ENCODE measurements around the gene TUBA3E. TPM values are rescaled to one million over a fixed set of nuclear protein-coding genes. Genes with fewer than 3 reads are reported as not detected.
"Not testable (repeated sequence)": the region's sequence is repeated elsewhere in the genome, so short reads cannot be mapped to it uniquely, and the experiment has no call there.

The TUBA3E gene
- total and polyA plus RNA-seq, 2 experiments from 2014 or later, result not detected

- peaks cover 9% of the 10 kb centered on the region; the same call in 1 of the 2 replicates for H3K36me3 ChIP-seq (ENCODE audit: low read depth)
- no peaks in the 10 kb centered on the region for H3F3A ChIP-seq (ENCODE audit: insufficient read depth)
- 96 to 100% methylated on average over 6 of the region's 6 CpGs for whole genome bisulfite sequencing, 2 experiments (ENCODE audit: low coverage in 1 of 2, low lambda C conversion rate in 2 of 2, missing lambda C conversion rate in 2 of 2)
- no peak overlapping the region for H3K9ac ChIP-seq
- TF ChIP-seq EZH2 (IDR thresholded peaks at IDR 0.05; ENCODE audit: insufficient read depth, poor library complexity, severe bottlenecking) (no peak), EZH2phosphoT487 (IDR thresholded peaks at IDR 0.05; ENCODE audit: insufficient read depth, low read depth) (no peak)
- H3K4me1 ChIP-seq (ENCODE audit: insufficient read depth), result no peaks in the 10 kb centered on the region
- no peak for DNase-seq
- no peaks in the 10 kb centered on the region for H3K9me2 ChIP-seq (ENCODE audit: insufficient read depth)
- H3K27me3 ChIP-seq (replicated peaks; ENCODE audit: insufficient read depth), result no peaks in the 10 kb centered on the region
- H3K27ac ChIP-seq, result no peak overlapping the region
- H3K4me2 ChIP-seq (ENCODE audit: unreplicated experiment), result no peak overlapping the region
- H2AFZ ChIP-seq, result no peak overlapping the region
- no peak overlapping the region for H3K4me3 ChIP-seq
- H4K20me1 ChIP-seq (ENCODE audit: insufficient read depth), result no peaks in the 10 kb centered on the region
- H3K79me2 ChIP-seq (ENCODE audit: insufficient read depth), result no peaks in the 10 kb centered on the region
- H3K9me3 ChIP-seq (ENCODE audit: low read depth), result no peaks in the 10 kb centered on the region
- in situ Hi-C loops (cut with MboI), result no loop called here
Observed at GRCh38 chr2:130160131-130160530, 38.1 kb downstream of the TUBA3E start.

- H2AFZ ChIP-seq; H3K9ac ChIP-seq; H3K27ac ChIP-seq; H3K27me3 ChIP-seq (replicated peaks; ENCODE audit: insufficient read depth); H4K20me1 ChIP-seq (ENCODE audit: insufficient read depth); H3K4me1 ChIP-seq (ENCODE audit: insufficient read depth); H3F3A ChIP-seq (ENCODE audit: insufficient read depth); H3K4me3 ChIP-seq; H3K79me2 ChIP-seq (ENCODE audit: insufficient read depth); H3K9me2 ChIP-seq (ENCODE audit: insufficient read depth); H3K4me2 ChIP-seq (ENCODE audit: unreplicated experiment); H3K36me3 ChIP-seq (ENCODE audit: low read depth); DNase-seq; H3K9me3 ChIP-seq (ENCODE audit: low read depth); in situ Hi-C loops (cut with MboI): not testable (repeated sequence)
- 83 to 84% methylated on average over 4 of the region's 4 CpGs for WGBS, 2 experiments (ENCODE audit: low coverage in 1 of 2, low lambda C conversion rate in 2 of 2, missing lambda C conversion rate in 2 of 2)
Observed at GRCh38 chr2:130159376-130159775, 38.9 kb downstream of the TUBA3E start.

- in situ Hi-C loops (cut with MboI), result no loop called here
Observed at GRCh38 chr2:130158631-130159030, 39.6 kb downstream of the TUBA3E start.

GRCh38 chr2:130157825-130158514, 40.3 kb downstream of the TUBA3E start:
- H3K27me3 ChIP-seq (replicated peaks; ENCODE audit: insufficient read depth); DNase-seq; H3K4me3 ChIP-seq; H3K9ac ChIP-seq; H3K9me2 ChIP-seq (ENCODE audit: insufficient read depth); H3K4me2 ChIP-seq (ENCODE audit: unreplicated experiment); H3K79me2 ChIP-seq (ENCODE audit: insufficient read depth); in situ Hi-C loops (cut with MboI); H3K4me1 ChIP-seq (ENCODE audit: insufficient read depth); H3K36me3 ChIP-seq (ENCODE audit: low read depth); H3K9me3 ChIP-seq (ENCODE audit: low read depth); H2AFZ ChIP-seq; H4K20me1 ChIP-seq (ENCODE audit: insufficient read depth); H3F3A ChIP-seq (ENCODE audit: insufficient read depth); H3K27ac ChIP-seq: not testable (repeated sequence)
- WGBS, 2 experiments (ENCODE audit: low coverage in 1 of 2, low lambda C conversion rate in 2 of 2, missing lambda C conversion rate in 2 of 2), result 90 to 92% methylated on average over 13 of the region's 13 CpGs

More at GRCh38 chr2:130158631-130159030, 39.6 kb downstream of the TUBA3E start:
- no peaks in the 10 kb centered on the region for H3F3A ChIP-seq (ENCODE audit: insufficient read depth)
- no peak overlapping the region for H3K4me3 ChIP-seq
- no peaks in the 10 kb centered on the region for H3K9me2 ChIP-seq (ENCODE audit: insufficient read depth)
- DNase-seq, result no peak
- no peaks in the 10 kb centered on the region for H3K9me3 ChIP-seq (ENCODE audit: low read depth)
- no peak overlapping the region for H3K27ac ChIP-seq
- H2AFZ ChIP-seq, result no peak overlapping the region
- no peaks in the 10 kb centered on the region for H3K27me3 ChIP-seq (replicated peaks; ENCODE audit: insufficient read depth)
- 83 to 91% methylated on average over 9 of the region's 9 CpGs for WGBS, 2 experiments (ENCODE audit: low coverage in 1 of 2, low lambda C conversion rate in 2 of 2, missing lambda C conversion rate in 2 of 2)
- H3K79me2 ChIP-seq (ENCODE audit: insufficient read depth), result no peaks in the 10 kb centered on the region
- no peak for TF ChIP-seq EZH2phosphoT487 (IDR thresholded peaks at IDR 0.05; ENCODE audit: insufficient read depth, low read depth)
- TF ChIP-seq EZH2 (IDR thresholded peaks at IDR 0.05; ENCODE audit: insufficient read depth, poor library complexity, severe bottlenecking), result no peak
- no peaks in the 10 kb centered on the region for H3K4me1 ChIP-seq (ENCODE audit: insufficient read depth)
- no peaks in the 10 kb centered on the region for H3K36me3 ChIP-seq (ENCODE audit: low read depth)
- no peak overlapping the region for H3K9ac ChIP-seq
- H3K4me2 ChIP-seq (ENCODE audit: unreplicated experiment), result no peak overlapping the region
- H4K20me1 ChIP-seq (ENCODE audit: insufficient read depth), result no peaks in the 10 kb centered on the region

- H3K9me2 ChIP-seq (ENCODE audit: insufficient read depth); H2AFZ ChIP-seq; H3K4me2 ChIP-seq (ENCODE audit: unreplicated experiment); H3K9me3 ChIP-seq (ENCODE audit: low read depth); H3K9ac ChIP-seq; H3K79me2 ChIP-seq (ENCODE audit: insufficient read depth); H3K4me1 ChIP-seq (ENCODE audit: insufficient read depth); DNase-seq; H3F3A ChIP-seq (ENCODE audit: insufficient read depth); H3K27ac ChIP-seq; H4K20me1 ChIP-seq (ENCODE audit: insufficient read depth); H3K4me3 ChIP-seq; in situ Hi-C loops (cut with MboI); H3K36me3 ChIP-seq (ENCODE audit: low read depth); H3K27me3 ChIP-seq (replicated peaks; ENCODE audit: insufficient read depth): not testable (repeated sequence)
- 81 to 89% methylated on average over 8 to 9 of the region's 12 CpGs for WGBS, 2 experiments (ENCODE audit: low coverage in 1 of 2, low lambda C conversion rate in 2 of 2, missing lambda C conversion rate in 2 of 2)
Observed at GRCh38 chr2:130157354-130157753, 40.9 kb downstream of the TUBA3E start.

Data from GM23248 (cell line).